Dedifferentiated amniotic fluid mesenchymal stem cell (primary cell): ENCODE data around the gene SLC25A28.
"Not testable (repeated sequence)": the region's sequence is repeated elsewhere in the genome, so short reads cannot be mapped to it uniquely, and the experiment has no call there.

Source experiments
- DNase-seq: peaks from one replicate; pipeline ENCODE4 v3.0.0-alpha.2; 2016; ENCODE audit errors: extremely low spot score

The SLC25A28 gene

DNA sequence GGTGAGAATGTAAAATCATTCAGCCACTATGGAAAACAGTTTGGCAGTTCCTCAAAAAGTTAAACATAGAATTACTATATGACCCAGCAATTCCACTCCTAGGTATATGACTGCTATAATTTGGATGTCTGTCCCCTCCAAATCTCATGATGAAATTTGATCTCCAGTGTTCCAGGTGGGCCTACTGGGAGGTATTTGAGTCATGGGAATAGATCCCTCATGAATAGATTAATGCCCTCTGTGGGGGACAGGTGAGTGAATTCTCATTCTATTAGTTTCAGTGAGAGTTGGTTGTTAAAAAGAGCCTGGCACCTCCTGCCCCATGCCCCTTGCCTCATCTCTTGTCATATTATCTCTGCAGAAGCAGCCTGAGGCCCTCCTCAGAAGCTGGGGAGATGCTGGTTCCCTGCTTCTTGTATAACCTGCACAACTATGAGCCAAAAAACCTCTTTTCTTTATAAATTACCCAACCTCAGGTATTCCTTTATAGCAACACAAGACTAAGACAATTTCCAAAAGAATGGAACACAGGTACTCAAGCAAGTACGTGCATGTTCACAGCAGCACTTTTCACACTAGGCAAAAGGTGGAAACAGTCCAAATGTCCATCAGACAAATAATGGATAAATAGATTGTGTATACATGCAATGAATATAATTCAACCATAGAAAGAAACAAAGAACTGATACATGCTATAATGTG lies 8.8 kb upstream of the SLC25A28 start:
- no peak for DNase-seq

DNA sequence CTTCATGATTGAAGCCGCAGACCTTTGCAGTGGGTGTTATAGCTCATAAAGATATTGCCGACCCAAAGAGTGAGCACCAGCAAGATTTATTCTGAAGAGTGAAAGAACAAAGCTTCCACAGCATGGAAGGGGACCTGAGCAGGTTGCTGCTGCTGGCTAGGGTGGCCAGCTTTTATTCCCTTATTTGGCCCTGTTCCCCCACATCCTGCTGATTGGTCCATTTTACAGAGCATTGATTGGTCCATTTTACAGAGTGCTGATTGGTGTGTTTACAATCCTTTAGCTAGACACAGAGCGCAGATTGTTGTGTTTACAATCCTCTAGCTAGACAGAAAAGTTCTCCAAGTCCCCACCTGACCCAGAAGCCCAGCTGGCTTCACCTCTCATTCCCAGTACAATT lies 4.9 kb upstream of the SLC25A28 start:
- DNase-seq = not testable (repeated sequence)

DNA sequence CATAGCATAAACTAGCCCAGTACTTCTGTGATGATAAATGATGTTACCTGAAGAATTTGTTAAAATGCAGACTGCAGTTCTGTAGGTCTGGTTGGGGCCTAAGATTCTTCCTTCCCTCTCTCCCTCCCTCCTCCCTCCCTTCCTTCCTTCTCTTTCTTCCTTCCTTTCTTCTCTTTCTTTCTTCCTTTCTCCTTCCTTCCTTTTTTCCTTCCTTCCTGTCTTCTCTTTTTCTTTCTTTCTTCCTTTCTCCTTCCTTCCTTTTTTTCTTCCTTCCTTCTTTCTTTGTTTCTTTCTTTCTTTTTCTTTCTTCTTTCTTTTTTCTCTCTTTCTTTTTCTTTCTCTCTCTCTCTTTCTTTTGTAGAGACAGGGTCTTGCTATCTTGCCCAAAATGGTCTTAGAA lies 3.7 kb upstream of the SLC25A28 start:
- DNase-seq = no peak

DNA sequence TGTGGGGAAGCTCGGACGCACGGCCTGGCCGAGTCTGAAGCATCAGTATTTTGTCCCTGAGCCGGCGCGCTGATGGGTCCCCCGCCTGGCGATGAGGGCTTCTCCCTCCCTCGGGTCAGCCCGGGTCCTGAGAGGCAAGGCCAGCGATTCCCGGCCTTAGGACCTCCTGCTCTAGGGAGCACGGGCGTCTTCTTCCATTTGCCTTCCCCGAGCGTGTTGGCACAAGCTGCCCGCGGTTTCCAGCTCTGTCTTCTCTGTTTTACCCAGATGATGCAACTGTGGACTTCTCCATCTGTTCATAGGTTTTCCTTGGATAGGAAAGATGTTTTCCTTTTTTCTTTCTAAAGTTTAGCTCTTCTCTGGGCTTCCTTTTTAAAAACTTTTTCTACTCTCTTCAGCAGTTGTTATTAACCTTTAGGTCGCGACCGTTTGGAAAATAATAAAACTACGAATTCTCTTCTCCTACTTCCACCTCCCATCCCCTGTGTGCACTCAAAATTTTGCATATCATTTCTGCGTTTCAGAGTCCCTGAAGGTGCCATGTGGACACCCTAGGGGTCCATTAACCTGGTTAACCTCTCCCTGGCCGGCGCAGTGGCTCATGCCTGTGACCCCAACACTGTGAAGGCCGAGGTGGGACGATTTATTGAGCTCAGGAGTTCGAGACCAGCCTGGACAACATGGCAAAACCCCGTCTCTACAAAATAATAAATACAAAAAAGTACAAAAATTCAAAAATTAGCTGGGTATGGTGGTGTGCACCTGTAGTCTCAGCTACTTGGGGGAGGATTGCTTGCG lies 1.4 kb upstream of the SLC25A28 start:
- DNase-seq = no peak

DNA sequence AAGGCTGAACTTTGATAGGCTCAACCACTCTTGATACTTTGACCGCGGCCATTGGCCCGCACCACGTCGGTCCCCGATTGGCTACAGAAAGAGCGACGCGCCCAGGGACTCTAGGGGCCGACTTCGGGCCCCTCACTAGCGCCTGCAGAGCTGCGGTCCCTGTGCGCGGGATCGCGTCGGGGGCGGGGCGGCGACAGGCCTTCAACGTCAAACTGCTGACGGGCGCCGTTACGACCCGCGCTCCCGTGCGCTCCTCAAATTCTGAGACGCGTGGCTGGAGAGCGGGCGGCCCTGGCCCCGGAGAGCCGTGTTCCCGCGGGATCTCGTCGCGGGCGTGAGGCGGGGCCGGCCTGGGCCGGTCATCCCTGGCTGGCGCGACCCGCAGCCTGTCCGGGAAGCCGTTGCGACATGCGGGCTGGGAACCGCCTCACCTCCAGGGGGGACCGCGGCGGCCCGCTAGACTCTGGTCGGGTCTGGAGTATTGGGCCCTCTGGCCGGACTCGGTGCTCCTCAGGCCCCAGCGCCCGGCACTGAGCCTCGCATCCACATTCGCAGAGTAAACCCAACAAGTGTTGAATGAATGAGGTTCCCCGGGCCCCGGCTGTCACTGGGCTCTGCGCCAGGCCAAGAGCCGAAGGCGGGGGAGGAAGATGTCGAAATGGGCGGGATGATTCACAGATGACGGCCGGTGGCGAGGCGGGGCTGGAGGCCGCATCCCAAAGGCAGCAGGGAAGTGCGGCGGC lies 643 bp upstream of the SLC25A28 start:
- peak; percentile 92 for DNase-seq

DNA sequence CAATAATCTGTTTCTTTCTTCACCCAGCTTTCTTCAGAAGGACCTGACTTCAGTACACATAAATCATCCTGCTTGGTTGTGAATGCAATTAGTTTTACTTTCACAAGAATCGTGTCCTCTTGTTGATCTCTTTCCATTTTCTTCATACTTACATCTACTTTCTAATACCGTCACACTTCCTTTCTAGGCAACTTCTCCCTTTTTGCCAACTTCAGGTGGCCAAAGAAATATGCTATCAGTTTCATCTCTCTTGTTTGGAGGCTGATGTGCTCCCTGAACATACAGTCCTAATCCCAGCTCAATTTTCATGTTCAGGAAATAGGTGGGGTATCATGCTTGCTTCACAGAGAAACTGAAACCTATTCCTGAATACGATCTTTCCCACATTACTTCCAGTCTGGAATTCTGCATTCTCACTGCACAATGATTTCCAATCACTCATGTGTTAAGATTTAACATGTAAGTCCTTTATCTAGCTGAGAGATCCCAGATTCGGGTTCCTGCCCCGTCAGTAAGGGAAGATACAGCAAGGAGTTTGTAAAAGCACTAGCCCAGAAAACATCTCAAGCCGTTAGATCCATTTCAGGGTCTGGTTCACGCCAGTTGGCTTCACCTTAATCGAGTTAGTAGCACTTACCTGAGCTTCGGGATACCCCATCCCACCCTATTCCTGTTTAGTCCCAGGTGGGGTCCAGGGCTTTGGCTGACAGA lies 994 bp downstream of the SLC25A28 start:
- no peak for DNase-seq

DNA sequence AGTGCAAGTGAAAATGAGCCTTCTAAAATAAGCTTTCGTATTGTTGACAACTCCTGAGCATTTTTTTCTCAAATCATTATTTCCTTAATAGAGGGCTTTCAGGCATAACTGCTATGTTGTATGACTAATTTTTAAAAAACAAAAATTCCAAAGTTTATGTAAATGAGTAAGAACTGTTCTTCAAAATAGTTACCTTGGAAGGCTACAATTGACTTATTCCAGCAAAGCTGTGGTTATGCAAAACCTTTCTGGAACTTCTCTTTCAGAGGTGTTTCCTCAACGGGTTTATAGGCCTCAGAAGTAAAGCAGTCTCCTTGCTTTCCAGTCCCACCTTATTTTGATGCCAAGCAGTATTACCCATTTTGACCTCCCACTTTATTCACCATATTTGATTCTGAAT lies 2.5 kb downstream of the SLC25A28 start:
- DNase-seq = no peak

DNA sequence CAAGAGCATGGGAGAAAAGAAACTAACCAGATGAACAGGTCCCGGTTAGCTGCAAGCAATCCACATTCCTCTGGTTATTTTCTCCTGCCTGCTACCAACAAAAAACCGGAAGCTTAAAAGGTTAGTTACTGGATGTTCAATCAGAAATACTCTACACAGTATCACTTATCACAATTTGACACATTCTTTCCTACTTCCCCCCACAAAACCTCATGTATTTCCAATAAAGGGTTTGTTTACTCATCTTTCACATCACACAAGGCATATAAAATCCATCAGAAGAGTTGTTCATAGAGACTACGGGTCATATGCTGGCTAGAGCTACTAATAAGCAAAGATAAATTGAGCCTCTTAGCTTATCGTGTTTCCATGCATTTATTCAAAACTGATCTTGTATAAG lies 4.8 kb downstream of the SLC25A28 start:
- DNase-seq = no peak

DNA sequence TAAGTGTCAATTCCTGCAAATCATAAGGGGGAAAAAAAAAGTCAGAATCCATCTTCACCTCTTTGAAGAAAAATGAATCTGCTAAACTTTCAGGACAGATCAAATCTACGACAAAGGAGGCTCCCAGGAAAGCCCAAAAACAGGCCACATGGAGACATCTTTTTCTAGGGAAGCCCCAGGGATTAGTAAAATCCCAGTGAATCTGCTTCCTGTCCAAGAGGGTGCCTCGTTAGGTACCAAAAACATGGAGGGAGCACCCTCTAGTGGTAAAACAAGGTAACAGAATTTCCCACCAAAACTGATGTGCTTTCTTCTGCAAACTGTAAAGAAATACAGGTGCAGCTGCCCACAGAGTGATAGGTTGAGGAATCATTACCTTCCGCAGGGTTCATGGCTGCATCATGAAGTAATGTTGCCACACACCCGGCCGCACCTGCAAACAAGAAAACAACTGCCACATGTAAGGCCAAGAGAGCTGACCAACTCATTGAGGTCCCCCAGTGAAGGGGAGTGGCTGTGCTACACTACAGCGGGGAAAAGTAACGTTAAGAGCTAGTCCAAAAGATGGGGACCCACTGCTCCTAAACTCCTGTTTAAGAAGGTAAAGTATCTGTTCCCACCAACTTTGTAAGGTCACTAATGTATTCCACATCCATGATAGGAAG lies 7.9 kb downstream of the SLC25A28 start:
- peak; percentile 53 for DNase-seq

DNA sequence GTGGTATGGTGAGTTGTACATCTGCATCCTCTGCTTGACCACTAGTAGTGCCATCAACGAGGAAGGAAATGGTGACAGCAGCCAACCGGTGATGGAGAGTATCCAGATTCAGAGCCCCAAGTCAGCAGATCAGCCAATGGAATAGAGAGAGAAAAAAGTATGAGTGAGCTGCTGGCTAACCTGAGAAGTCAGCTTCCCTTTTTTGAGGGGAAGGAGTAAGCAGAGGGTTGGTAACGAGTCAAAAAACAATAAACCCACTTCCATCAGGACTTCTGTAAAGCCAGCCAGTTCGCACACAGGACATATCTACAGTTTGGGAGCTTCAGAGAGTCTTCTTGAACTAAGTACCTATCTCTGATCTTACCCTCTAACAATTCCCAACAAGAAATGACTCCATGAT lies 8.9 kb downstream of the SLC25A28 start:
- DNase-seq = no peak

DNA sequence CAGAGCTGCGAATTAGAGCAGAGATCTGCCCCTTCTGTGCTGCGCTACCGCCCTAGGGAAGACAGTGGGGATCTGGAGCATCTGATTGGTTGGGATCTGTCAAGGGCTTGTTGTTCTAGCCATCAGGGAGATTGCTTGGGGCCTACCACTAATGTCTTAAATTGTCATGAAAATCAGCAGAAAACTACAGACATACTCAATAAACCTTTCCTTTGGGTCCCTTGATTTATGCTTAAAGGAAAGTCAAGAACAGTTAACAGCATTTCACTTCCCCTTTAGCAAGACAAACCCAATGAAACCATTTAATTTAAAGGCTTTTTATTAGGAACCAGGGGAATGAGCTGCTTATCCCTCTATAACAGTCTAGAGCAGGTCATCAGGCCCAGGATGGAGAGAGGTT lies 10.0 kb downstream of the SLC25A28 start:
- no peak for DNase-seq

DNA sequence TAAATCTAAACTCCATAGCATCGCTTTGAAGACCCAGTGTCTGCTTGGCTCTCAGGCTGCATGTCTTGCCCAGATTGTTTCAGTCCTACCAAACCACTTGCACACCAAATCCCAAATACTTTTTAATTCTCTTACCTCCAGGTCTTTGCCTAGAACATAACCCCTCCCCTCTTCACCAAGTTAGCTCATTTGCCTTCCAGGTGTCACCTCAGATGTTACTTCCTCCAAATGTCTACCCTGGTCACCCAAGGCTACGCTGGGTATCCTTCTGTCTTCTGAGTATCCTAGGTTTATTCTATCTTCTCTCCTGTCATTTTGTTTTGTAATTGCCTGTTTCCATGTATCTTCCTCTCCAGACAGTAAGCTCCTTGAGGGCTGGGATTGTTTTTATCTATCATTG lies 11.1 kb downstream of the SLC25A28 start:
- DNase-seq = no peak

DNA sequence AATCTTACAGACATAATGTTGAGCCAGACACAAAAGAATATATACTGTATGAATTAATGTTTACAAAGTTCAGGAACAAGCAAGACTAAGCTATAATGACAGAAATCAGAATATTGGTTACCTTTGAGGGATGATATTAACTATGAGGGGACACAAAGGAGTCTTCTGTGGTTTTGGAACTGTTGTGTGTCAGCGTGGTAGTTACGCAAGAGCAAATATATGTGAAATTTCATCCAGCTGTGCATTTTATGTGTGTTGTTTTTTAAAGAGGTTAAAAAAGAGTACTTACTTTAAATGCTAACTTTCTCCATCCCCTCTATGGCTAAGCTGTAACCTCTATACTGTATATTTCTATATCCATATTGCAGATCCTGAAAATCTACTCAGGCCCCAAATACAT lies 14.9 kb downstream of the SLC25A28 start:
- DNase-seq = no peak

DNA sequence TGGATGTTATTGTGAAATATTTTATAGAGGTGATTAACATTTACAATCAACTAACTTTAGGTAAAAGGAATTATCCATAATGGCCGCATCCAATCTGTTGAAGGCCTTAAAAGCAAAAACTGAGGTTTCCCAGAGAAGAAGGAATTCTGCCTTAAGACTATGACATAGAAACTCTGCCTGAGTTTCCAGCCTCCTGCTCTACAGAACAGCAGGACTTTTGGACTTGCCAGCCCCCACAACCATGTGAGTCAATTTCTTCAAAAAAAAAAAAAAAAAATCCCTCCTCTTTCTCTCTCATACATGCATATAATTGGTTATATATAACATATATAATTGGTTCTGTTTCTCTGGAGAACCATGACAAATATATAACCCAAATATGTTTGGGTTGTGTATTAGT lies 15.4 kb downstream of the SLC25A28 start:
- no peak for DNase-seq

DNA sequence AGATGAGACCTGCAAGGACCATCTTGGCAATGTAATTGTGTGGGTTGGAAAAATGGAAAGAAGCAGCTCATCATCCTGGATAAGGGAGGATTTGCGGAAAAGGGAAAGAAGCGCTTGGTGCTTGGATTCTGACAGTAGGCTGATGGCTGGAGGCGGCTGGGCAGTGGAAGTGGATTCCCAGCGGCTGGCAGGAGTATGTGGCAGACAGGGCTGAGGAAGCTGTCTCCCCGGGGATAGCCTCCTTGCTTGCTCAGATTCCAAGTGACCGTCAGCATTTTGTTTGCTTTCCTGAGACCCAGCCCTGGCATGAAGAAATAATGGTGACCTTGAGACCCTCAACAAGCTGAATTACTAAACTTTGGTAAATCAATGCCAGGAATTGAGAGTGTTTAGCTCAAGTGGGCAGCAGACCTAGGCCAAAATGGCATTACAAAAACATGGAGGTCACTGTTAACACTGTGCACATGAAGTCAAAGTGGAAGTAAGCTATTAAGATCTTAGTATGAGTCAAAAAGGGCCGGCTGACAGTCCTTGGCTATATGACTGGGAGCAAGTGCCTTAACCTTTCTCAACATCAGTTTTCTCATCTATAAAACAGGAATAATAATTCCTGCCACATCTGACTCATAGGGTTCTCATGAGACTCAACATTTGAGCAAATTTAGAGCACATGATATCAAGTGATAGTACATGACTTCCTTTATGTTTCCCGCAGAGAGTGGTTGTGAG lies 21.3 kb downstream of the SLC25A28 start:
- DNase-seq = no peak

DNA sequence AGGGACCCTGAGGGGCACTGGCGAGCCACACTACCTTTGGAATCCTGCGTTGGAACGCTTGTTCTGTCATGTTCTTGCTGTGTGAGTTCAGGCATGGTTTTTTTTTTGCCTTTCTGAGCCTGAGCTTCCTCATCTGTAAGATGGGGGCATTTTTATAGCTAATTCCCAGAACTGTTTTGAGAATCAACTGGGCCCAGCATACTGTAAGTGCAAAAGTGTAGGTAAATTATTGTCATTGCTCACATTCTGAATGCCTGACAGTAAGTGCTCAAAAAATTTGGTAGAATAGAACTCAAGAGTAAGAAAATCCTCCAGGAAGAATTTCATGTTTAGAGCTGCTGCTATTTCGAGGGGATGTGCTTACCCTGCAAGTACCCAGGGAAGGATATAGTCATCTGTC lies 22.2 kb downstream of the SLC25A28 start:
- no peak for DNase-seq

DNA sequence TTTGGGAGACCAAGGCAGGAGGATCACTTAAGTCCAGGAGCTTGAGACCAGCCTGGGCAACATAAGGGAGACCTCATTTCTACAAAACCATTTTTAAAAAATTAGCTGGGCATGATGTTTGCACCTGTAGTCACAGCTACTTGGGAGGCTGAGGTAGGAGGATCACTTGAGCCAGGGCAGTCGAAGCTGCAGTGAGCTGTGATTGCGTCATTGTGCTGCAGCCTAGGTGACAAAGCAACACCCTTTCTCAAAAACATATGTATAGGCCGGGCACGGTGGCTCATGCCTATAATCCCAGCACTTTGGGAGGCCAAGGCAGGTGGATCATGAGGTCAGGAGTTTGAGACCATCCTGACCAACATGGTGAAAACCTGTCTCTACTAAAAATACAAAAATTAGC lies 23.5 kb downstream of the SLC25A28 start:
- not testable (repeated sequence) for DNase-seq

DNA sequence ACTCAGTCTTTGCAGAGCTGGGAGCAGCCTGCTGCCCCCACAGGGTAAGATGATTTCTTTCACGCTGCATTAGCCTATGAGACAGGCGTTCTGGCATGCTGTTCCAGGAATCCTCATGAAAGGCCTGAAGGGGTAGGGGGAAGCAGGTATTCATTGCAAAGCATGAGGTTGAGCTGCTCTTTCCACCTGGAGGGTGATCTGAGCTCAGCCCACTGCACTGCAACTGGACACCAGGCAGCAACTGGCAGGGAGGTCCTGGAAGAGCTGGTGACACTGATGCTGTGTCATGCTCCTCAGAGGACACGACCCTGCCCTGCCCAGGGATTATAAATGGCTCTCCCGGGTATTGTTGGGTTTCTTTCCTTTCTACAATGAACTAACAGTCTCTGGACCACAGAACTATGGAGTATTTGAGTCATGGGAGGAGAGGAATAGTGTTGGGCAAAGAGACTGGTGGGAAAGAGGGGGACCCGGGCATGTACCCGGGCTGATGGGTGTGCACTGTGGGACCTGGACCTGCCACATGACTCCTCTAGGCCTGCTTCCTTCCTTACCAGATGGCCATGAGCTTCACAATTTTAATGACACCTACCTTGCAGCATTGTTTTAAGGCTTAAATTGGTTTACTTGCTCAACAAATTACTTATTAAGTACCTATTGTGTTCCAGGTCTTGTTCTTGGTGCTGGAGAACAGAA lies 24.3 kb downstream of the SLC25A28 start:
- no peak for DNase-seq

DNA sequence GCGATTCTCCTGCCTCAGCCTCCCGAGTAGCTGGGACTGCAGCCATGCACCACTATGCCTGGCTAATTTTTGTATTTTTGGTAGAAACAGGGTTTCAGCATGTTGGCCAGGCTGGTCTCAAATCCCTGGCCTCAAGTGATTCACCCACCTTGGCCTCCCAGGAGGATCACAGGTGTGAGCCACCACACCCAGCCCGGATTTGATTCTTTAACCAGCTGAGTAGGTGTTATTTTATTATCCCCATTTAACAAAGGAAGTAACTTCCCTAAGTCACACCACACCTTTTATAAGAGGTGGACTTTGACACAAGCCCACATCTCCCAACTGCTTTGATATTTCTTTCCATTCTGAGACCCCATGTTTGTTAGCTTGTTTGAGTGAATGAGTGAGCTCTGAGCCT lies 25.0 kb downstream of the SLC25A28 start:
- DNase-seq = no peak

DNA sequence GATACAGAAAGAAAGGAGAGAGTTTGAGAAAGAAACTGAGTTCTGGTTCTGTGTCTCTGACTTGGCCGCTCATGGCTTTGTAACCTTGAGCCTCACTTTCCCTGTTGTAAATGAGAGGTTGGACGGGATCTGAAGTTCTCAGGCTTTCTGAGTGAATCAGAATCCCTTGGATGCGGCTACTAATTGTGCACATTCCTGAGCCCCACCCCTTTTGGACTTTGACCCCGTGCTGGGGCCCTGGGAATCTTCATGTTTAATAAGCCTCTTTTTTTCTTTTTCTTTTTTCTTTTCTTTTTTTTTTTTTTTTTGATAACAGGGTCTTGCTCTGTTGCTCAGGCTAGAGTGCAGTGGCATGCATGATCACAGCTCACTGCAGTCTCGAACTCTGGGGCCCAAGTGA lies 26.9 kb downstream of the SLC25A28 start:
- no peak for DNase-seq
